ENCODE measurements around the gene MLPH. TPM values are rescaled to one million over a fixed set of nuclear protein-coding genes. Genes with fewer than 3 reads are reported as not detected.
A peak's percentile ranks its signal among the peaks of the same experiment; 100 is the strongest.

Gene MLPH
- total and polyA plus RNA-seq, 4 donors: 1.6 to 25.9 (median 22.3) TPM

DNA sequence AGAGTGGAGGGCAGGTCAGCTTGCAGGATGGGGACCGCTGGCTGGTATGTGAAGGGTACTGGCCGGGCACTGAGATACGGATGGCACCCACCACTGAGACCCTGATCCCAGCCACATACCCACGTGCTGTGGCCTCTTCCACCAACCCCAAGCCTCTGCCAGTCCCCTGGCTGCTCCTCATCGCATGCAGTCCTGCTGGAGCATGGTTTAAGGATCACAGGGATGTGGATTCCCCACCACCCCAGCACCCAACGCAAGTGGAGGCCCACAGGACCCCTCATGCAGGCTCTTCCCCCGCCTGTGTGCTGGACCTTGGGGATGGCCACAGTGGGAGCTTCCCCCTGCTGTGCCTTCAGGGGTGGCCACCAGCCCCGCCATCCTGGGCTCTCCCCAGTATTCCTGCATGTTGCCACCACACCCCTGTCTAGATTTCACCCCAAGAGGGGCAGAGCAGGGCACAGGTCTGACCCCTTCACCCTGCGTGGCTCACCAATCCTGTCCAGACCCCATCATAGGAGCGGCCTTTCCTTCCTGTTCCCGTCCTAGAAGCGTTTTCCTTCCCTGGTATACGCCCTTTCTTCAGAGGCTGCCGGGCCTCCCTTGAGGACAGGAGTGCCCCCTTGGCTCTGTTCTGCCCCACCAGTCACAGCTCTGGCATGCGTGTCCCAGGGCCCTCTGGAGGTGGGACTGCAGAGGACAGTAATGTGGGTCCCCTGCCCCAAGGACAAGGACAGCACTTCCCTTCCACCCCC, 18.3 kb downstream of the MLPH start:
- H3K27ac ChIP-seq (ENCODE audit: low read depth in 1 of 2, low read length in 2 of 2): peak overlapping the region in 1 of 2 donors; percentile 16
- no peak overlapping the region for H3K9ac ChIP-seq (ENCODE audit: low read depth in 1 of 2, low read length in 2 of 2)
- WGBS: 93% methylated on average over 15 of the region's 15 CpGs
- H3K4me1 ChIP-seq (ENCODE audit: control insufficient read depth in 4 of 4, insufficient read depth in 4 of 4, low read length in 3 of 4): peaks cover 6 to 38% (median 14%) of the 10 kb centered on the region in 4 donors
- no peaks in the 10 kb centered on the region for H3K27me3 ChIP-seq (ENCODE audit: control insufficient read depth in 4 of 4, insufficient read depth in 4 of 4, low read length in 3 of 4)
- H3K9me3 ChIP-seq (ENCODE audit: control insufficient read depth in 4 of 4, low read length in 3 of 4): no peaks in the 10 kb centered on the region
- TF ChIP-seq MAX (IDR thresholded peaks at IDR 0.05): no peak
- TF ChIP-seq GABPA (IDR thresholded peaks at IDR 0.05 in 1 of 2, conservative IDR thresholded peaks at IDR 0.05 in 1 of 2): no peak
- no peak for TF ChIP-seq TAF1 (conservative IDR thresholded peaks at IDR 0.05)
- no peak for TF ChIP-seq HNF4A (conservative IDR thresholded peaks at IDR 0.05)
- no peak for TF ChIP-seq HNF4G (IDR thresholded peaks at IDR 0.05)
- TF ChIP-seq JUND (IDR thresholded peaks at IDR 0.05): no peak
- TF ChIP-seq, protein P1, sequence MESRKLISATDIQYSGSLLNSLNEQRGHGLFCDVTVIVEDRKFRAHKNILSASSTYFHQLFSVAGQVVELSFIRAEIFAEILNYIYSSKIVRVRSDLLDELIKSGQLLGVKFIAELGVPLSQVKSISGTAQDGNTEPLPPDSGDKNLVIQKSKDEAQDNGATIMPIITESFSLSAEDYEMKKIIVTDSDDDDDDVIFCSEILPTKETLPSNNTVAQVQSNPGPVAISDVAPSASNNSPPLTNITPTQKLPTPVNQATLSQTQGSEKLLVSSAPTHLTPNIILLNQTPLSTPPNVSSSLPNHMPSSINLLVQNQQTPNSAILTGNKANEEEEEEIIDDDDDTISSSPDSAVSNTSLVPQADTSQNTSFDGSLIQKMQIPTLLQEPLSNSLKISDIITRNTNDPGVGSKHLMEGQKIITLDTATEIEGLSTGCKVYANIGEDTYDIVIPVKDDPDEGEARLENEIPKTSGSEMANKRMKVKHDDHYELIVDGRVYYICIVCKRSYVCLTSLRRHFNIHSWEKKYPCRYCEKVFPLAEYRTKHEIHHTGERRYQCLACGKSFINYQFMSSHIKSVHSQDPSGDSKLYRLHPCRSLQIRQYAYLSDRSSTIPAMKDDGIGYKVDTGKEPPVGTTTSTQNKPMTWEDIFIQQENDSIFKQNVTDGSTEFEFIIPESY (IDR thresholded peaks at IDR 0.05): no peak
- no peak for TF ChIP-seq RAD21 (IDR thresholded peaks at IDR 0.05)
- no peak for TF ChIP-seq NR2F2 (IDR thresholded peaks at IDR 0.05)
- no peak for TF ChIP-seq RXRA (IDR thresholded peaks at IDR 0.05)
- no peak for TF ChIP-seq EGR1 (IDR thresholded peaks at IDR 0.05; ENCODE audit: low read depth in 2 of 2)
- TF ChIP-seq, protein P2, sequence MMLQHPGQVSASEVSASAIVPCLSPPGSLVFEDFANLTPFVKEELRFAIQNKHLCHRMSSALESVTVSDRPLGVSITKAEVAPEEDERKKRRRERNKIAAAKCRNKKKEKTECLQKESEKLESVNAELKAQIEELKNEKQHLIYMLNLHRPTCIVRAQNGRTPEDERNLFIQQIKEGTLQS (IDR thresholded peaks at IDR 0.05): no peak
- TF ChIP-seq YY1 (IDR thresholded peaks at IDR 0.05): no peak
- no peak for TF ChIP-seq SP1 (IDR thresholded peaks at IDR 0.05)
- no peak for TF ChIP-seq FOXA2 (IDR thresholded peaks at IDR 0.05)
- TF ChIP-seq, protein P3, sequence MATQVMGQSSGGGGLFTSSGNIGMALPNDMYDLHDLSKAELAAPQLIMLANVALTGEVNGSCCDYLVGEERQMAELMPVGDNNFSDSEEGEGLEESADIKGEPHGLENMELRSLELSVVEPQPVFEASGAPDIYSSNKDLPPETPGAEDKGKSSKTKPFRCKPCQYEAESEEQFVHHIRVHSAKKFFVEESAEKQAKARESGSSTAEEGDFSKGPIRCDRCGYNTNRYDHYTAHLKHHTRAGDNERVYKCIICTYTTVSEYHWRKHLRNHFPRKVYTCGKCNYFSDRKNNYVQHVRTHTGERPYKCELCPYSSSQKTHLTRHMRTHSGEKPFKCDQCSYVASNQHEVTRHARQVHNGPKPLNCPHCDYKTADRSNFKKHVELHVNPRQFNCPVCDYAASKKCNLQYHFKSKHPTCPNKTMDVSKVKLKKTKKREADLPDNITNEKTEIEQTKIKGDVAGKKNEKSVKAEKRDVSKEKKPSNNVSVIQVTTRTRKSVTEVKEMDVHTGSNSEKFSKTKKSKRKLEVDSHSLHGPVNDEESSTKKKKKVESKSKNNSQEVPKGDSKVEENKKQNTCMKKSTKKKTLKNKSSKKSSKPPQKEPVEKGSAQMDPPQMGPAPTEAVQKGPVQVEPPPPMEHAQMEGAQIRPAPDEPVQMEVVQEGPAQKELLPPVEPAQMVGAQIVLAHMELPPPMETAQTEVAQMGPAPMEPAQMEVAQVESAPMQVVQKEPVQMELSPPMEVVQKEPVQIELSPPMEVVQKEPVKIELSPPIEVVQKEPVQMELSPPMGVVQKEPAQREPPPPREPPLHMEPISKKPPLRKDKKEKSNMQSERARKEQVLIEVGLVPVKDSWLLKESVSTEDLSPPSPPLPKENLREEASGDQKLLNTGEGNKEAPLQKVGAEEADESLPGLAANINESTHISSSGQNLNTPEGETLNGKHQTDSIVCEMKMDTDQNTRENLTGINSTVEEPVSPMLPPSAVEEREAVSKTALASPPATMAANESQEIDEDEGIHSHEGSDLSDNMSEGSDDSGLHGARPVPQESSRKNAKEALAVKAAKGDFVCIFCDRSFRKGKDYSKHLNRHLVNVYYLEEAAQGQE (IDR thresholded peaks at IDR 0.05): no peak
- TF ChIP-seq FOXA1 (IDR thresholded peaks at IDR 0.05): no peak
- no peak overlapping the region for H3K4me3 ChIP-seq (ENCODE audit: low read depth in 1 of 3, low read length in 3 of 3)
- DNase-seq (ENCODE audit: low spot score): no peak
- no peaks in the 10 kb centered on the region for H3K36me3 ChIP-seq (ENCODE audit: control insufficient read depth in 4 of 4, insufficient read depth in 3 of 4, low read depth in 1 of 4, low read length in 3 of 4)

DNA sequence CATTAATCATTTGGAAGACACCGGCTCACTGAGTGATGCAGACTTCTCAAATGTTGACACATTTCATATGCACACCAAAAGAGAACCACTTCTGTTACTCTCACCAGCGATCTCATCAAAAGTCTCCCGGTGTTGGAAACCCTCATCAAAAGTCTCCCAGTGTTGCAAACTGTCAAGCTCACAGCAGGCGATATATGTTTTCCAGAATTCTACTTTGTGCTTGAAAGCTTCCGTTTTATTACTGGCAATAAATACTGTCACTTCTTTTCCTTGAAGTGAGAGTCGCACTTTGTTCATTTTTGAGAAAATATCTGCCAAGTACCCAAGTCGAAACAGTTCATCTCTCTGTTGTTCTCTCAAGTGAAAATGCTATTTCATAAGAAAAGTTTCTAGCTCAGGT, 20.5 kb downstream of the MLPH start:
- Histone ChIP-seq H3K27me3 (ENCODE audit: control insufficient read depth in 4 of 4, insufficient read depth in 4 of 4, low read length in 3 of 4) (no peaks in the 10 kb centered on the region), H3K4me1 (ENCODE audit: control insufficient read depth in 4 of 4, insufficient read depth in 4 of 4, low read length in 3 of 4) (peaks cover 4 to 31% (median 11%) of the 10 kb centered on the region in 4 donors), H3K27ac (ENCODE audit: low read depth in 1 of 2, low read length in 2 of 2) (peak overlapping the region in 1 of 2 donors; percentile 4), H3K4me3 (ENCODE audit: low read depth in 1 of 3, low read length in 3 of 3) (no peak overlapping the region), H3K36me3 (ENCODE audit: control insufficient read depth in 4 of 4, insufficient read depth in 3 of 4, low read depth in 1 of 4, low read length in 3 of 4) (peaks cover 0 to 2% (median 0%) of the 10 kb centered on the region in 4 donors), H3K9me3 (ENCODE audit: control insufficient read depth in 4 of 4, low read length in 3 of 4) (no peaks in the 10 kb centered on the region), H3K9ac (ENCODE audit: low read depth in 1 of 2, low read length in 2 of 2) (no peak overlapping the region)
- WGBS: 82% methylated on average over 7 of the region's 7 CpGs
- no peak for DNase-seq (ENCODE audit: low spot score)
- TF ChIP-seq, protein P4, sequence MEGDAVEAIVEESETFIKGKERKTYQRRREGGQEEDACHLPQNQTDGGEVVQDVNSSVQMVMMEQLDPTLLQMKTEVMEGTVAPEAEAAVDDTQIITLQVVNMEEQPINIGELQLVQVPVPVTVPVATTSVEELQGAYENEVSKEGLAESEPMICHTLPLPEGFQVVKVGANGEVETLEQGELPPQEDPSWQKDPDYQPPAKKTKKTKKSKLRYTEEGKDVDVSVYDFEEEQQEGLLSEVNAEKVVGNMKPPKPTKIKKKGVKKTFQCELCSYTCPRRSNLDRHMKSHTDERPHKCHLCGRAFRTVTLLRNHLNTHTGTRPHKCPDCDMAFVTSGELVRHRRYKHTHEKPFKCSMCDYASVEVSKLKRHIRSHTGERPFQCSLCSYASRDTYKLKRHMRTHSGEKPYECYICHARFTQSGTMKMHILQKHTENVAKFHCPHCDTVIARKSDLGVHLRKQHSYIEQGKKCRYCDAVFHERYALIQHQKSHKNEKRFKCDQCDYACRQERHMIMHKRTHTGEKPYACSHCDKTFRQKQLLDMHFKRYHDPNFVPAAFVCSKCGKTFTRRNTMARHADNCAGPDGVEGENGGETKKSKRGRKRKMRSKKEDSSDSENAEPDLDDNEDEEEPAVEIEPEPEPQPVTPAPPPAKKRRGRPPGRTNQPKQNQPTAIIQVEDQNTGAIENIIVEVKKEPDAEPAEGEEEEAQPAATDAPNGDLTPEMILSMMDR (IDR thresholded peaks at IDR 0.05; ENCODE audit: low read depth, low read length, missing input control): no peak
- TF ChIP-seq NR2F2 (IDR thresholded peaks at IDR 0.05) (no peak), HNF4A (conservative IDR thresholded peaks at IDR 0.05) (no peak), HNF4G (IDR thresholded peaks at IDR 0.05) (no peak), EGR1 (IDR thresholded peaks at IDR 0.05; ENCODE audit: low read depth in 2 of 2) (no peak), YY1 (IDR thresholded peaks at IDR 0.05) (no peak), RXRA (IDR thresholded peaks at IDR 0.05) (no peak), SP1 (IDR thresholded peaks at IDR 0.05) (no peak), FOXA1 (IDR thresholded peaks at IDR 0.05) (no peak), TAF1 (conservative IDR thresholded peaks at IDR 0.05) (no peak), FOXA2 (IDR thresholded peaks at IDR 0.05) (no peak)
- TF ChIP-seq, protein P2 (IDR thresholded peaks at IDR 0.05): no peak
- TF ChIP-seq, protein P1 (IDR thresholded peaks at IDR 0.05): no peak
